Left ventricle myocardium superior (tissue), 1 donor: ENCODE results near the gene ZNF518A. TPM values are rescaled to one million over a fixed set of nuclear protein-coding genes. Genes with fewer than 3 reads are reported as not detected.

Source experiments
- ATAC-seq: fragments of 200-7000 bp; cut with Tn5 transposase; one replicate; pipeline ENCODE4 v1.9.1; 2020; ENCODE audit warnings: mild to moderate bottlenecking, moderate library complexity
- DNase-seq: peaks from one replicate; pipeline ENCODE4 v3.0.0-alpha.2; 2020
- intact Hi-C: fragments of 100-400 bp; cut with micrococcal nuclease; formaldehyde crosslinking; loops from one replicate; pipeline ENCODE4 v1.11.0; 2022
- long read RNA-seq: library from polyadenylated mRNA; unstranded; transcript quantifications from one replicate; pipeline ENCODE4 v2.0.0, GENCODE V29; 2021
- total RNA-seq: library from RNA; stranded (reverse); fragmentation: NEBNext Ultra II Directional; extraction: Animal tissue kit (Norgen Biotek cat#: 25700); gene quantifications from one replicate; pipeline ENCODE4 v1.2.1, GENCODE V29; 2021
- donor health status: DM: no; HTN: yes; CAD: no; lungs with severe emphysema.

The ZNF518A gene
- 9.6 TPM for total RNA-seq
- long read RNA-seq, partial matches to known transcripts = 0 of 6 reads
- long read RNA-seq, other reads (novel, unspliced or antisense) = 6 of 6 reads

- intact Hi-C loops = loop anchor here (5.0 kb wide), 1 partner anchor 37 kb away; no protein-coding TSS in a partner anchor
- peak; percentile 99 for ATAC-seq
These were observed at the start of gene ZNF518A for GRCh38 chr10:96129387-96130325. ZNF518A (plus strand) TSS chr10:96130297; CDS start chr10:96156323, 26,026 bp downstream.

GRCh38 chr10:96082153-96082552 is 47.9 kb upstream of the ZNF518A start:
- DNase-seq (no peak), ATAC-seq (peak; percentile 53)
- intact Hi-C loops = no loop called here

More at GRCh38 chr10:96129387-96130325, at the start of gene ZNF518A:
- DNase-seq = peak; percentile 95

- DNase-seq = no peak
- ATAC-seq = peak; percentile 98
- intact Hi-C loops = no loop called here
These were observed 47.3 kb upstream of the ZNF518A start for GRCh38 chr10:96082748-96083147.

- DNase-seq = no peak
- ATAC-seq = no peak
- intact Hi-C loops = no loop called here
These were observed 41.0 kb upstream of the ZNF518A start for GRCh38 chr10:96089116-96089515.

GRCh38 chr10:96089670-96090462 is 40.2 kb upstream of the ZNF518A start:
- intact Hi-C loops = loop anchor here (5.0 kb wide), 1 partner anchor 37 kb away; no protein-coding TSS in a partner anchor
- ATAC-seq (peak; percentile 99), DNase-seq (peak; percentile 96)

GRCh38 chr10:96090463-96090800 is 39.7 kb upstream of the ZNF518A start:
- intact Hi-C loops = loop anchor here (5.0 kb wide), 1 partner anchor 37 kb away; no protein-coding TSS in a partner anchor
- ATAC-seq = no peak

GRCh38 chr10:96092999-96093767 is 36.9 kb upstream of the ZNF518A start:
- no peak for DNase-seq
- no peak for ATAC-seq
- intact Hi-C loops = loop anchor here (5.0 kb wide), 1 partner anchor 34 kb away; no protein-coding TSS in a partner anchor

More at GRCh38 chr10:96090463-96090800, 39.7 kb upstream of the ZNF518A start:
- DNase-seq = no peak

GRCh38 chr10:96093948-96094347 is 36.1 kb upstream of the ZNF518A start:
- no peak for DNase-seq
- intact Hi-C loops = loop anchor here (5.0 kb wide), 1 partner anchor 33 kb away; no protein-coding TSS in a partner anchor
- no peak for ATAC-seq

GRCh38 chr10:96096958-96097357 is 33.1 kb upstream of the ZNF518A start:
- DNase-seq (no peak), ATAC-seq (no peak)
- intact Hi-C loops = no loop called here

GRCh38 chr10:96097865-96098264 is 32.2 kb upstream of the ZNF518A start:
- intact Hi-C loops = no loop called here
- DNase-seq = no peak
- ATAC-seq = no peak

- ATAC-seq = no peak
- intact Hi-C loops = no loop called here
- no peak for DNase-seq
These were observed 22.5 kb upstream of the ZNF518A start for GRCh38 chr10:96107623-96108038.

GRCh38 chr10:96112531-96112930 is 17.6 kb upstream of the ZNF518A start:
- ATAC-seq (no peak), DNase-seq (no peak)
- intact Hi-C loops = no loop called here

- ATAC-seq (no peak), DNase-seq (no peak)
- intact Hi-C loops = no loop called here
These were observed 11.3 kb upstream of the ZNF518A start for GRCh38 chr10:96118604-96119450.

- DNase-seq (no peak), ATAC-seq (no peak)
- intact Hi-C loops = no loop called here
These were observed 7.3 kb upstream of the ZNF518A start for GRCh38 chr10:96122824-96123223.

GRCh38 chr10:96124230-96125141 is 5.6 kb upstream of the ZNF518A start:
- ATAC-seq = no peak
- intact Hi-C loops = loop anchor here (5.0 kb wide), 1 partner anchor 32 kb away; no protein-coding TSS in a partner anchor
- no peak for DNase-seq

GRCh38 chr10:96125142-96125515 is 5.0 kb upstream of the ZNF518A start:
- no peak for ATAC-seq
- intact Hi-C loops = loop anchor here (5.0 kb wide), 1 partner anchor 33 kb away; no protein-coding TSS in a partner anchor
- no peak for DNase-seq
